K562 (cell line): Measurements from ENCODE around the gene KLK3. TPM values are rescaled to one million over a fixed set of nuclear protein-coding genes. Genes with fewer than 3 reads are reported as not detected.
A peak's percentile ranks its signal among the peaks of the same experiment; 100 is the strongest.

Source experiments
- ARNT ChIP-seq, 2 experiments: fragments of 450-650 bp; IDR thresholded peaks; 2 replicates each; pipeline ENCODE4 v1.6.1; 2016; ENCODE audit warnings: mild to moderate bottlenecking in 1 of 2
- BACH1 ChIP-seq: fragments of 200-800 bp; sonication (Bioruptor generic); IDR thresholded peaks from 2 replicates; pipeline ENCODE4 v1.6.1; 2016; ENCODE audit warnings: missing genetic modification characterization, missing compliant biosample characterization
- BRCA1 ChIP-seq, 2 experiments: fragments of 450-650 bp in 1 of 2; sonication (generic) in 1 of 2; formaldehyde crosslinking in 1 of 2; IDR thresholded peaks; 2 replicates each; pipeline versions ENCODE4 v1.5.0 to v1.6.1; 2017 to 2020; ENCODE audit warnings: mild to moderate bottlenecking in 1 of 2, missing genetic modification reagents in 1 of 2
- ESRRB ChIP-seq: fragments of 250-450 bp; sonication (Bioruptor Pico); IDR thresholded peaks from 2 replicates; pipeline ENCODE4 v1.5.0; 2020; ENCODE audit warnings: mild to moderate bottlenecking, moderate library complexity, borderline replicate concordance
- FIP1L1 ChIP-seq: fragments of 200-400 bp; formaldehyde crosslinking; IDR thresholded peaks from 2 replicates; pipeline ENCODE4 v1.6.1; 2018; ENCODE audit warnings: mild to moderate bottlenecking, low read depth, low read length; ENCODE audit not compliant: poor library complexity, severe bottlenecking
- KAT2B ChIP-seq: IDR thresholded peaks from one replicate; pipeline ENCODE4 v1.6.1; 2012; ENCODE audit warnings: low read depth, mild to moderate bottlenecking, control low read depth, inconsistent platforms, low read length, moderate library complexity
- RCOR1 ChIP-seq, 2 experiments: IDR thresholded peaks; 2 replicates each; pipeline ENCODE4 v1.6.1; 2012; ENCODE audit warnings: low read depth in 2 of 2, low read length in 2 of 2, borderline replicate concordance in 1 of 2, improper control_type of control experiment in 1 of 2
- WHSC1 ChIP-seq: IDR thresholded peaks from one replicate; pipeline ENCODE4 v1.6.1; 2012; ENCODE audit warnings: low read length, control low read depth, inconsistent platforms
- ZNF143 ChIP-seq: sonication (generic); formaldehyde crosslinking; IDR thresholded peaks from 2 replicates; pipeline ENCODE4 v1.9.0; 2022; ENCODE audit warnings: mild to moderate bottlenecking, missing genetic modification reagents
- ZNF354B ChIP-seq: fragments of 250-450 bp; sonication (Bioruptor Pico); IDR thresholded peaks from 2 replicates; pipeline ENCODE4 v1.4.0; 2020
- ZNF699 ChIP-seq: fragments of 250-450 bp; sonication (Bioruptor Pico); IDR thresholded peaks from 2 replicates; pipeline ENCODE4 v1.8.0; 2021; ENCODE audit warnings: mild to moderate bottlenecking, moderate library complexity; ENCODE audit not compliant: insufficient replicate concordance
- polyA plus RNA-seq, 8 experiments: library from polyadenylated mRNA; depleted of rRNA in 4 of 8; stranded (reverse) in 5 of 8; unstranded in 3 of 8; fragments of >200 nt; fragmentation: Nextera tagmentation in 2 of 8; fragmentation: Illumina TruSeq in 1 of 8; extraction: Ambion mirVana in 2 of 8; extraction: Trizol in 1 of 8; gene quantifications; 2 replicates each; pipeline versions ENCODE4 v1.2.1 to v1.2.3, GENCODE V29; 2011 to 2014; ENCODE audit warnings: inconsistent platforms in 1 of 8, missing spikeins in 1 of 8
- total RNA-seq, 7 experiments: library from RNA; depleted of rRNA in 6 of 7; stranded (reverse); fragments of >200 nt in 6 of 7; fragmentation: Illumina TruSeq in 2 of 7; extraction: Trizol in 2 of 7; gene quantifications; 2 replicates each; pipeline versions ENCODE4 v1.2.1 to v1.2.3, GENCODE V29; 2011 to 2021; ENCODE audit warnings: low replicate concordance in 1 of 7
- TF ChIP-seq, protein P1 (sequence below): fragments of 250-450 bp; sonication (Bioruptor Pico); IDR thresholded peaks from 2 replicates; pipeline ENCODE4 v1.4.0; 2020; ENCODE audit warnings: borderline replicate concordance
- TF ChIP-seq, protein P2 (sequence below): sonication (generic); formaldehyde crosslinking; IDR thresholded peaks from 2 replicates; pipeline ENCODE4 v1.8.1; 2022; ENCODE audit warnings: missing genetic modification reagents
- TF ChIP-seq, protein P3 (sequence below): fragments of 250-450 bp; sonication (Bioruptor Pico); IDR thresholded peaks from 2 replicates; pipeline ENCODE4 v1.4.0; 2020; ENCODE audit warnings: mild to moderate bottlenecking, moderate library complexity
- TF ChIP-seq, protein P4 (sequence below): sonication (generic); formaldehyde crosslinking; IDR thresholded peaks from 2 replicates; pipeline ENCODE4 v1.8.1; 2023; ENCODE audit warnings: missing genetic modification reagents, mild to moderate bottlenecking, borderline replicate concordance

Gene KLK3
- total and polyA plus RNA-seq, 9 of the 15 experiments (the other 6 are each of a cell fraction or from before 2014, with no cell fraction given), result not detected

DNA sequence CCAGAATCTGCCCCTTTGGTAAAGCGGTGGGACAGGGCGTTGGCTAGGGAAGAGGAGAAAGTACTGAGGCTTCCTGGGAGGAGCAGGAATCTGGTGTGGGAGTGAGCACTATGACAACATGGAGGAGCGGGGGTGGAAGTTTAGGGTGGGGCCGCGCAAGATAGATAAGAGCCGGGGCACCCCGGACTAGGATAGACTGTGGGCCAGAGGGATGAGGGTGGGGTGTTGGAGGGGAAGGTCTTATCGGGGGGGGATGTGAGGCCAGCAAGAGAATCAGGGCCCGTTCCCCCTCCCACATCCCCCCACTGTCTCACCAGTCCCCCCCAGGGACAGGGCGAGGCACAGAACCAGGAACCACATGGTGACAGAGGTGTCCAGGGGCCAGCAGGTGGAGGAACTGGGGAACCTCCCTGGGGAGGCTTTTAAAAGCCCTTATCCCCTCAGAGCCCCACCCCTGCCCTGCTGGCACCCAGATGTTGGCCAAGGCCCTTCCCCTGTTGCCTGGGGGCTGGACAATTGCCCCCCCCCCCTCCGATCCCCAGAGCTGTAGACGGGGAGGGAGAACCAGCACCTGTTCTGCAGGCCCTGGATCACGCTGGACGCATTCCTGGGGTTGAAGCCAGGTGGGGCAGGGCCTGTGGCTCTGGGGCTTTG, 31.2 kb upstream of the KLK3 start, which contains the start of gene KLK1 (continued):
- TF ChIP-seq, protein P1, sequence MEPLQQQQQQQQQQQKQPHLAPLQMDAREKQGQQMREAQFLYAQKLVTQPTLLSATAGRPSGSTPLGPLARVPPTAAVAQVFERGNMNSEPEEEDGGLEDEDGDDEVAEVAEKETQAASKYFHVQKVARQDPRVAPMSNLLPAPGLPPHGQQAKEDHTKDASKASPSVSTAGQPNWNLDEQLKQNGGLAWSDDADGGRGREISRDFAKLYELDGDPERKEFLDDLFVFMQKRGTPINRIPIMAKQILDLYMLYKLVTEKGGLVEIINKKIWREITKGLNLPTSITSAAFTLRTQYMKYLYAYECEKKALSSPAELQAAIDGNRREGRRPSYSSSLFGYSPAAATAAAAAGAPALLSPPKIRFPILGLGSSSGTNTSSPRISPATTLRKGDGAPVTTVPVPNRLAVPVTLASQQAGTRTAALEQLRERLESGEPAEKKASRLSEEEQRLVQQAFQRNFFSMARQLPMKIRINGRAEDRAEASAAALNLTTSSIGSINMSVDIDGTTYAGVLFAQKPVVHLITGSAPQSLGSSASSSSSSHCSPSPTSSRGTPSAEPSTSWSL (CRISPR knock-in tag), result no peak
- TF ChIP-seq WHSC1 (no peak), KAT2B (no peak), ZNF143 (CRISPR knock-in tag) (no peak), RCOR1 (IDR thresholded peaks at IDR 0.05; ENCODE audit: borderline replicate concordance in 1 of 2, low read depth in 2 of 2, low read length in 2 of 2) (peak in 1 of 2 experiments; percentile 70; a peak in 2 of 4 replicates), FIP1L1 (no peak), ESRRB (CRISPR knock-in tag) (no peak), ZNF699 (CRISPR knock-in tag) (no peak), BACH1 (tag) (no peak), BRCA1 (IDR thresholded peaks at IDR 0.05) (no peak), BRCA1 (CRISPR knock-in tag; IDR thresholded peaks at IDR 0.05) (no peak), ZNF354B (CRISPR knock-in tag) (no peak), ARNT (IDR thresholded peaks at IDR 0.05) (no peak)
- TF ChIP-seq, protein P2, sequence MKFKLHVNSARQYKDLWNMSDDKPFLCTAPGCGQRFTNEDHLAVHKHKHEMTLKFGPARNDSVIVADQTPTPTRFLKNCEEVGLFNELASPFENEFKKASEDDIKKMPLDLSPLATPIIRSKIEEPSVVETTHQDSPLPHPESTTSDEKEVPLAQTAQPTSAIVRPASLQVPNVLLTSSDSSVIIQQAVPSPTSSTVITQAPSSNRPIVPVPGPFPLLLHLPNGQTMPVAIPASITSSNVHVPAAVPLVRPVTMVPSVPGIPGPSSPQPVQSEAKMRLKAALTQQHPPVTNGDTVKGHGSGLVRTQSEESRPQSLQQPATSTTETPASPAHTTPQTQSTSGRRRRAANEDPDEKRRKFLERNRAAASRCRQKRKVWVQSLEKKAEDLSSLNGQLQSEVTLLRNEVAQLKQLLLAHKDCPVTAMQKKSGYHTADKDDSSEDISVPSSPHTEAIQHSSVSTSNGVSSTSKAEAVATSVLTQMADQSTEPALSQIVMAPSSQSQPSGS (CRISPR knock-in tag), result no peak
- TF ChIP-seq, protein P3, sequence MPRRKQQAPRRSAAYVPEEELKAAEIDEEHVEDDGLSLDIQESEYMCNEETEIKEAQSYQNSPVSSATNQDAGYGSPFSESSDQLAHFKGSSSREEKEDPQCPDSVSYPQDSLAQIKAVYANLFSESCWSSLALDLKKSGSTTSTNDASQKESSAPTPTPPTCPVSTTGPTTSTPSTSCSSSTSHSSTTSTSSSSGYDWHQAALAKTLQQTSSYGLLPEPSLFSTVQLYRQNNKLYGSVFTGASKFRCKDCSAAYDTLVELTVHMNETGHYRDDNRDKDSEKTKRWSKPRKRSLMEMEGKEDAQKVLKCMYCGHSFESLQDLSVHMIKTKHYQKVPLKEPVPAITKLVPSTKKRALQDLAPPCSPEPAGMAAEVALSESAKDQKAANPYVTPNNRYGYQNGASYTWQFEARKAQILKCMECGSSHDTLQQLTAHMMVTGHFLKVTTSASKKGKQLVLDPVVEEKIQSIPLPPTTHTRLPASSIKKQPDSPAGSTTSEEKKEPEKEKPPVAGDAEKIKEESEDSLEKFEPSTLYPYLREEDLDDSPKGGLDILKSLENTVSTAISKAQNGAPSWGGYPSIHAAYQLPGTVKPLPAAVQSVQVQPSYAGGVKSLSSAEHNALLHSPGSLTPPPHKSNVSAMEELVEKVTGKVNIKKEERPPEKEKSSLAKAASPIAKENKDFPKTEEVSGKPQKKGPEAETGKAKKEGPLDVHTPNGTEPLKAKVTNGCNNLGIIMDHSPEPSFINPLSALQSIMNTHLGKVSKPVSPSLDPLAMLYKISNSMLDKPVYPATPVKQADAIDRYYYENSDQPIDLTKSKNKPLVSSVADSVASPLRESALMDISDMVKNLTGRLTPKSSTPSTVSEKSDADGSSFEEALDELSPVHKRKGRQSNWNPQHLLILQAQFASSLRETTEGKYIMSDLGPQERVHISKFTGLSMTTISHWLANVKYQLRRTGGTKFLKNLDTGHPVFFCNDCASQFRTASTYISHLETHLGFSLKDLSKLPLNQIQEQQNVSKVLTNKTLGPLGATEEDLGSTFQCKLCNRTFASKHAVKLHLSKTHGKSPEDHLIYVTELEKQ, result no peak
- TF ChIP-seq, protein P4, sequence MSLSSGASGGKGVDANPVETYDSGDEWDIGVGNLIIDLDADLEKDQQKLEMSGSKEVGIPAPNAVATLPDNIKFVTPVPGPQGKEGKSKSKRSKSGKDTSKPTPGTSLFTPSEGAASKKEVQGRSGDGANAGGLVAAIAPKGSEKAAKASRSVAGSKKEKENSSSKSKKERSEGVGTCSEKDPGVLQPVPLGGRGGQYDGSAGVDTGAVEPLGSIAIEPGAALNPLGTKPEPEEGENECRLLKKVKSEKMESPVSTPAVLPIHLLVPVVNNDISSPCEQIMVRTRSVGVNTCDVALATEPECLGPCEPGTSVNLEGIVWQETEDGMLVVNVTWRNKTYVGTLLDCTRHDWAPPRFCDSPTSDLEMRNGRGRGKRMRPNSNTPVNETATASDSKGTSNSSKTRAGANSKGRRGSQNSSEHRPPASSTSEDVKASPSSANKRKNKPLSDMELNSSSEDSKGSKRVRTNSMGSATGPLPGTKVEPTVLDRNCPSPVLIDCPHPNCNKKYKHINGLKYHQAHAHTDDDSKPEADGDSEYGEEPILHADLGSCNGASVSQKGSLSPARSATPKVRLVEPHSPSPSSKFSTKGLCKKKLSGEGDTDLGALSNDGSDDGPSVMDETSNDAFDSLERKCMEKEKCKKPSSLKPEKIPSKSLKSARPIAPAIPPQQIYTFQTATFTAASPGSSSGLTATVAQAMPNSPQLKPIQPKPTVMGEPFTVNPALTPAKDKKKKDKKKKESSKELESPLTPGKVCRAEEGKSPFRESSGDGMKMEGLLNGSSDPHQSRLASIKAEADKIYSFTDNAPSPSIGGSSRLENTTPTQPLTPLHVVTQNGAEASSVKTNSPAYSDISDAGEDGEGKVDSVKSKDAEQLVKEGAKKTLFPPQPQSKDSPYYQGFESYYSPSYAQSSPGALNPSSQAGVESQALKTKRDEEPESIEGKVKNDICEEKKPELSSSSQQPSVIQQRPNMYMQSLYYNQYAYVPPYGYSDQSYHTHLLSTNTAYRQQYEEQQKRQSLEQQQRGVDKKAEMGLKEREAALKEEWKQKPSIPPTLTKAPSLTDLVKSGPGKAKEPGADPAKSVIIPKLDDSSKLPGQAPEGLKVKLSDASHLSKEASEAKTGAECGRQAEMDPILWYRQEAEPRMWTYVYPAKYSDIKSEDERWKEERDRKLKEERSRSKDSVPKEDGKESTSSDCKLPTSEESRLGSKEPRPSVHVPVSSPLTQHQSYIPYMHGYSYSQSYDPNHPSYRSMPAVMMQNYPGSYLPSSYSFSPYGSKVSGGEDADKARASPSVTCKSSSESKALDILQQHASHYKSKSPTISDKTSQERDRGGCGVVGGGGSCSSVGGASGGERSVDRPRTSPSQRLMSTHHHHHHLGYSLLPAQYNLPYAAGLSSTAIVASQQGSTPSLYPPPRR (CRISPR knock-in tag), result no peak
